Natural killer cell treated with Interleukin-12 subunit alpha and Interleukin-12 subunit beta and Interleukin-15 and Interleukin-18, amount 100 ng/mL, for 72 hours (primary cell): ENCODE data around the gene DPF3. TPM values are rescaled to one million over a fixed set of nuclear protein-coding genes. Genes with fewer than 3 reads are reported as not detected.
A peak's percentile ranks its signal among the peaks of the same experiment; 100 is the strongest.

Experiments used
- ATAC-seq, 2 donors: fragments of 150-1000 bp; cut with Tn5 transposase in 1 of 2; sonication (Bioruptor Pico), chemical (Tn5 transposase) in 1 of 2; 2 replicates each; pipeline ENCODE4 v1.10.0; 2021
- DNase-seq: peaks from one replicate; pipeline ENCODE4 v3.0.0; 2022; ENCODE audit warnings: low spot score
- H3K27ac Mint-ChIP-seq, 2 donors: 1 replicate in 1 of 2; 2 replicates in 1 of 2; pipeline ENCODE4 v1.8.0; 2022; ENCODE audit warnings: mixed read lengths in 2 of 2, mild to moderate bottlenecking in 1 of 2, moderate library complexity in 1 of 2
- H3K27me3 Mint-ChIP-seq, 2 donors: 1 replicate in 1 of 2; 2 replicates in 1 of 2; pipeline ENCODE4 v1.8.0; 2022; ENCODE audit warnings: mixed read lengths in 2 of 2
- H3K36me3 Mint-ChIP-seq: one replicate; pipeline ENCODE4 v1.8.0; 2022; ENCODE audit warnings: mixed read lengths
- H3K4me1 Mint-ChIP-seq, 2 donors: 1 replicate in 1 of 2; 2 replicates in 1 of 2; pipeline ENCODE4 v1.8.0; 2022; ENCODE audit warnings: low read depth in 2 of 2, mixed read lengths in 2 of 2, mild to moderate bottlenecking in 1 of 2
- H3K4me3 Mint-ChIP-seq: one replicate; pipeline ENCODE4 v1.8.0; 2022; ENCODE audit warnings: mixed read lengths
- H3K9me3 Mint-ChIP-seq: 2 replicates; pipeline ENCODE4 v1.8.0; 2022; ENCODE audit warnings: mixed read lengths
- total RNA-seq, 2 donors: library from RNA; stranded (reverse); gene quantifications; one replicate each; pipeline ENCODE4 v1.2.3, GENCODE V29; 2022

DPF3 gene
- 10 to 100 TPM; 11.8 to 13.2 TPM for total RNA-seq

DNA sequence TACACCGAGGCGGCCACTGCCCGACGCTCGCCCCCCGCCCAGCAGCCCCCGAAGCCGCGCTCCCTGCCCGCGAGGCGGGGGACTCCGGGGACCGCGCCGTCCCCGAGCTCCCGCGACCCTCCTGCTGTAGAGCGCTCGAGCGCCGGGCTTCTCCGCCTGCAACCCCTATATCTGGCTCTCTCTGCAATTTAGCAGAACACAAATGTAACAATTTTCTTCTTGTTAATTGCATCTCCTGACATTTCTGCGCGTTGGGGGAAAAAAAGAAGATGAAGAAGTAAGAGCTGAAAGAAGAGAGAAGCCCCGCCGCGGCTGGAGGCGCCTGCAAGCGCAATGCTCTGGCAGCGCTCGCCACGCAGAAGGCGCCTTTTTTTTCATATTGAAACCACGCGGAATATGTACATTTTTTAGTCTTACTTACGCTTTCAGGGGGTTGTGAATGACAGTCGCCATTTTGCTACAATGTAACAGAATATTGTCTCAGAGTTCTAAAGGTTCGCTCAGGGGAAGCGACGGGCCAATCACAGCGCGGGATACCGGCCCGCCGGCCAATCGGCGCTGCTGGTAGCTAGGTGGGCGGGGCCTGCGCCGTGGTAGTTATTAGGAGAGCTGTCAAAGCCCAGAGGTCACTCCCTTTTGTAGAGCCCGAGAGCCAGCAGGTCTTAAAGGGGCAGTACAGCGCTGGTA is at the start of gene DPF3:
DPF3 (minus strand) TSS at position 466 of the 687 bp plus-strand sequence; CDS start at position 453, 13 bp downstream.
- Mint-ChIP-seq H3K27ac (peak within 1 kb of the TSS; percentile 48 to 94), H3K27me3 (peaks cover 21 to 22% of the 10 kb centered on the region in 2 donors), H3K36me3 (no peaks in the 10 kb centered on the region), H3K9me3 (no peaks in the 10 kb centered on the region), H3K4me3 (peak within 1 kb of the TSS; percentile 97), H3K4me1 (peaks cover 24 to 28% of the 10 kb centered on the region in 2 donors)
- DNase-seq (peak; percentile 98), ATAC-seq (peak; percentile 99)

DNA sequence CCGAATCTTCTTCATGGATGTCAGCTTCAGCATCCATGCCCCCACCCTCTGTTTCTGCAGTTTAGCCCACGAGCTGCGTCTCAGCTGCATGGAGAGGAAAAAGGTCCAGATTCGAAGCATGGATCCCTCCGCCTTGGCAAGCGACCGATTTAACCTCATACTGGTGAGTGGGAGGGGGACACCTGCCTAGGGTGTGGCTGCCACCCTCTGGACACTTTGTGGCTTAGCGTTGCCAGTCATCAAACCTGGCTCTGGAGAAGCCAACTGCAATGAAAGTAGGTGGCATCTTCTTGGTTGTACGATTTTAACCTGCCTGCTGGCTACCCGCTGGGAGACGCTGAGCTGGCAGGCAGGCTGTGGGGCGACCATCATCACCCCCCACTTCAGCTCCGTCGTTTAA is 49.0 kb upstream of the DPF3 start:
- Mint-ChIP-seq H3K9me3 (no peaks in the 10 kb centered on the region), H3K27ac (no peak overlapping the region), H3K4me3 (no peak overlapping the region), H3K36me3 (no peaks in the 10 kb centered on the region), H3K27me3 (no peaks in the 10 kb centered on the region), H3K4me1 (peaks cover 7% of the 10 kb centered on the region in 2 donors)
- peak; percentile 5 for DNase-seq
- ATAC-seq: no peak

DNA sequence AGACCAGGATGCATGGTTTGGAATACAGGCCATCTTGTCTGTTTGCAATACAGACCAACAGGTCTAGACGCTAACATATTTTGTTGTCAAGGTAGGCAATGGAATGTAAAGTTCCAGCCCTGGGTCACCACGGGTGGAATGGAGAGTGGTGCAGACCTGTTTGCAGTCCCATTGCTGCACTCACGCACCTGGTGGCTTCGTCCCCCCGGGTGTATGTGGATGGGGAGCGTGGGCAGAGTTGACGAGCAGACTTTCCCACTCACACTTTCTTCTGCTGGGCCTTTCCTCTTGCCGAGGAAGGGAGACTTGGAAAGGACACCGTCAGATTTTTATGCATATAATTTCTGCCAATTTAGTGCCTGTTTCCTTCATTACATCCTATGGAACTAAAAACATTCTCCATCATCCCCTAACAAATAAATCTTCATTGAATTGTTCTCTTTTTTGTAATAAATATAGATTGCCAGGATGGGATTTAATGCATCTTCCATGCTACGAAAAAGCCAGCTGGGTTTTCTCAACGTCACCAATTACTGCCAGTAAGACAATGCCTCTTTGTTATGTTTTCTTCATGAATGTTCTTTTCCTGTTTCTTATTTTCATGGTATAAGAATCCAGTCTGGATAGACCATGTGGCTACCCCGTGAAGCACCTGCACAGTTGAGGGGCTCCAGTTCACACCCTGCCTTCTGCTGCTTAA is 47.5 kb upstream of the DPF3 start:
- peaks cover 6% of the 10 kb centered on the region for H3K36me3 Mint-ChIP-seq
- no peak overlapping the region for H3K4me3 Mint-ChIP-seq
- ATAC-seq (no peak), DNase-seq (peak; percentile 3)
- H3K27ac Mint-ChIP-seq: no peak overlapping the region
- H3K9me3 Mint-ChIP-seq: no peaks in the 10 kb centered on the region
- no peaks in the 10 kb centered on the region for H3K27me3 Mint-ChIP-seq
- H3K4me1 Mint-ChIP-seq: peaks cover 9 to 11% of the 10 kb centered on the region in 2 donors

GRCh38 chr14:72939630-72940029 is 45.7 kb upstream of the DPF3 start:
- no peaks in the 10 kb centered on the region for H3K27me3 Mint-ChIP-seq
- no peak overlapping the region for H3K27ac Mint-ChIP-seq
- DNase-seq: peak; percentile 25
- peaks cover 10 to 11% of the 10 kb centered on the region in 2 donors for H3K4me1 Mint-ChIP-seq
- H3K36me3 Mint-ChIP-seq: peaks cover 6% of the 10 kb centered on the region
- no peaks in the 10 kb centered on the region for H3K9me3 Mint-ChIP-seq
- no peak for ATAC-seq
- no peak overlapping the region for H3K4me3 Mint-ChIP-seq

DNA sequence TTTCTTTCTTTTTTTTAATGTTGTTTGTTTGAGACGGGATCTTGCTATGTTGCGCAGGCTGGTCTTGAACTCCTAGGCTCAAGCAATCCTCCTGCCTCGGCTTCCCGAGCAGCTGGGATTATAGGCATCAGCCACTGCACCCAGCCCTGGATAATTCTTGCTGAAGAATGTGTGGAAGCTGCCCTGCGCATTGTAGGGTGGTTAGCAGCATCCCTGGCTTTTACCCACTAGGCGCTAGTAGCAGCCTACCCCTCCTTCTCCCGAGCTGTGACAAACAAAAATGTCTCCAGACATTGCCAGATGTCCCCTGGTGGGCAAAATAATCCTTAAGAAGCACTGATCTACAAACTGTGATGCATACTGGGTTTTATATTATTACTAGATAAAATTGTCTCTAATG is 39.0 kb upstream of the DPF3 start:
- no peak for DNase-seq
- no peaks in the 10 kb centered on the region for H3K9me3 Mint-ChIP-seq

DNA sequence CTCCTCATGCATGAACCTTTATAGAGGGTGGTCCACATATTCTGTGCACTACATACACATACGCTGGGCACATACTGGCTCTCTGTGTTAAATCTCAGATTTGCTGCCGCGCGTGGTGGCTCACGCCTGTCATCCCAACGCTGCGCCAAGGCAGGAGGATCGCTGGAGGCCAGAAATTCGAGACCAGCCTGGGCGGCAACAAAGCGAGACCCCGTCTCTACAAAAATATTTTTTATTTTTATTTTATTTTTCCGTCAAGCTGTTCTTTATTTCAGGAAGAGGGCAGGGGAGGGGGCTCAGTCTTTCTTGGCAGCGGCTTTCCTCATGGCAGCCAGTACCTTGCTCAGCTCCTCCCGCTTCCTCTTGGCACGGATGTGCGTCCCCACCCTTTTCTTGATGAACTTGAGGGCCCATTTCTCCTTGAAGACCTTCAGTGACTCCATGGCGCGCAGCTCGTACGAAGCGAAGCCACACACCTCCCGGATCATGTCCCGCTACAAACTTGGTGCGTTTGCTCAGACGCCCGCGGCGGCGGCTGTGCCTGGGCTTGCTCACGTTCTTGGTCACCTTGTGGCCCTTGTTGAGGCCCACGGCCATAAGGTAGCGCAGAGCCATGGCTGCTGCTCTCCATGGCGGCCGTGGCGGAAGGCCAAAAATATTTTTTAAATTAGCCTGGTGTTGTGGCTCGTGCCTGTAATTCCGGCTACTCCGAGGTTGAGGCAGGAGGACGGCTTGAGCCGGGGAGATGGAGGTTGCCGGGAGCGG is 35.6 kb upstream of the DPF3 start:
- peaks cover 4 to 21% of the 10 kb centered on the region in 2 donors for H3K4me1 Mint-ChIP-seq
- no peak for ATAC-seq
- no peaks in the 10 kb centered on the region for H3K27me3 Mint-ChIP-seq
- no peaks in the 10 kb centered on the region for H3K36me3 Mint-ChIP-seq
- H3K27ac Mint-ChIP-seq: no peak overlapping the region
- DNase-seq: no peak
- H3K9me3 Mint-ChIP-seq: no peaks in the 10 kb centered on the region
- no peak overlapping the region for H3K4me3 Mint-ChIP-seq

More for the DNA sequence above, 39.0 kb upstream of the DPF3 start:
- Mint-ChIP-seq H3K4me1 (peaks cover 14 to 16% of the 10 kb centered on the region in 2 donors), H3K4me3 (no peak overlapping the region), H3K36me3 (peaks cover 6% of the 10 kb centered on the region), H3K27ac (no peak overlapping the region), H3K27me3 (no peaks in the 10 kb centered on the region)
- ATAC-seq: no peak

GRCh38 chr14:72928872-72929271 is 35.0 kb upstream of the DPF3 start:
- Mint-ChIP-seq H3K36me3 (no peaks in the 10 kb centered on the region), H3K27me3 (no peaks in the 10 kb centered on the region), H3K9me3 (no peaks in the 10 kb centered on the region), H3K27ac (no peak overlapping the region), H3K4me3 (no peak overlapping the region), H3K4me1 (peaks cover 4 to 21% of the 10 kb centered on the region in 2 donors)
- DNase-seq: no peak
- ATAC-seq: no peak

DNA sequence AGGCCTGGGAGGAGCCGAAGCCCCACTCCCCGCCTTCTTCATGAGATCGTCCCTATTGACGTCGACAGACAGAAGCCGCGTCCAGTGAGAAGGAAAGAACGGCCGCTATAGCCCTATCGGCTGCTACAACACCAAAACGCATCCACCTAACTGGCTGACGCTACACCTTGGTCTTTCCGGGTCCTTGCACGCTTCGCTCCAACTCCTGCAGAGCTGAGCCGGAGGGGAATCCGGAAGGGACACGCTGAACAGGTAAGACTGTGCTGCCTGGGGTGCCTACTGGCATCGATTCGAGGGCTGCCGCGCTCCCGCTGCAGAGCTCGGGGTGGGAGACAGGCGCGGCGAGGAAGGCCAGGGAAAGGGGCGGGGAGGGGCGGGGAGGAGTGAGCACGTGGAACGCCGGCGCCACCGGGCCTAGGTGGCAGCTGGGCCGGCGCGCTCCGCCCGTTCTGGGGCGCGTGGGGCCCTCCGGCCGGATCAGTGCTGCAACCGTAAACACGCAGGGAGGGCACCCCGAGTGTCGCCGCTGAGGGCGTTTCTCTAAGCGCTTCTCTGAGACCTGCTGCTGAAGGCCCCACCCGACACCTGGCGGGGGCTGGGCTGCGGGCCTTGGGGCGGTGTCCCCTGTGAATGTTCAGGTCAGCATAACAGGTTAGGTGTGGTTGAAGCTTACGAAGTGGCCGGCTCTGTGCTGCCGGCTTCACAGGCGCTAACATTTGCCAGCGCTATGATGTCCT is 32.6 kb upstream of the DPF3 start, which contains the start of gene DCAF4:
DCAF4 (plus strand) TSS at position 173 of the 737 bp plus-strand sequence. CDS start 11,515 bp downstream, outside the sequence.
- Mint-ChIP-seq H3K27ac (peak within 1 kb of the TSS; percentile 58 to 83), H3K9me3 (no peaks in the 10 kb centered on the region), H3K27me3 (peaks cover 0 to 7% of the 10 kb centered on the region in 2 donors), H3K36me3 (no peaks in the 10 kb centered on the region), H3K4me3 (peak within 1 kb of the TSS; percentile 91), H3K4me1 (peaks cover 0 to 16% of the 10 kb centered on the region in 2 donors)
- ATAC-seq (peak; percentile 99), DNase-seq (peak; percentile 97)

DNA sequence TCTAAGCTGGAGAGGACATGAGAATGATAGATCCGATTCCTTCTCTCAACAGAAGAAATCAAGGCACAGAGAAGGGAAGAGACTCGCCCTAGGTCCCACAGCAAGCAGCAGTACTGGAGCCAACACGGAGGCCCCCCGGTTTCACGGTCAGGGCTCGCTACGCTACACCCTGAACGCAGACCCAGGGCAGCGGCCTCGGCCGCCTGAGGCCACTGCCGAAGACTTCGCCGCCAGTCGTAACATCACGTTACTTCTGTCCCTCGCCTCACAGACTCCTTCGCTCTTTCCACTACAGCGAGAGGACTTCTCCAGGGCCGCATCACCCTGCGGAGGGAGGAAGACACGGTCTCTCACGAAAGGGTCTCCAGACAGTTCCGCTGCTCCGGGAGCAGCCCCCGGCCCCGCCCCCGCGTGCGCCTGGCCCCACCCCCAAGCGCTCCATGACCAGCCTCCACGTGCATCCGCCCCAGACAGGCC is 32.0 kb upstream of the DPF3 start:
- Mint-ChIP-seq H3K27me3 (peaks cover 4 to 13% of the 10 kb centered on the region in 2 donors), H3K4me3 (peak overlapping the region; percentile 91), H3K27ac (peak overlapping the region; percentile 58 to 83), H3K36me3 (no peaks in the 10 kb centered on the region), H3K4me1 (peaks cover 0 to 16% of the 10 kb centered on the region in 2 donors), H3K9me3 (no peaks in the 10 kb centered on the region)
- ATAC-seq: no peak
- no peak for DNase-seq

GRCh38 chr14:72925171-72925759 is 31.4 kb upstream of the DPF3 start:
- no peak for ATAC-seq
- H3K27me3 Mint-ChIP-seq: peaks cover 5 to 15% of the 10 kb centered on the region in 2 donors
- peak overlapping the region; percentile 23 for H3K4me3 Mint-ChIP-seq
- peak overlapping the region in 1 of 2 donors; percentile 83 for H3K27ac Mint-ChIP-seq
- H3K9me3 Mint-ChIP-seq: no peaks in the 10 kb centered on the region
- no peak for DNase-seq
- H3K36me3 Mint-ChIP-seq: no peaks in the 10 kb centered on the region
- peaks cover 0 to 16% of the 10 kb centered on the region in 2 donors for H3K4me1 Mint-ChIP-seq

GRCh38 chr14:72924337-72924736 is 30.4 kb upstream of the DPF3 start:
- ATAC-seq: no peak
- H3K36me3 Mint-ChIP-seq: no peaks in the 10 kb centered on the region
- no peak for DNase-seq
- peaks cover 11 to 24% of the 10 kb centered on the region in 2 donors for H3K27me3 Mint-ChIP-seq
- H3K9me3 Mint-ChIP-seq: no peaks in the 10 kb centered on the region
- no peak overlapping the region for H3K4me3 Mint-ChIP-seq
- peaks cover 0 to 16% of the 10 kb centered on the region in 2 donors for H3K4me1 Mint-ChIP-seq
- no peak overlapping the region for H3K27ac Mint-ChIP-seq

DNA sequence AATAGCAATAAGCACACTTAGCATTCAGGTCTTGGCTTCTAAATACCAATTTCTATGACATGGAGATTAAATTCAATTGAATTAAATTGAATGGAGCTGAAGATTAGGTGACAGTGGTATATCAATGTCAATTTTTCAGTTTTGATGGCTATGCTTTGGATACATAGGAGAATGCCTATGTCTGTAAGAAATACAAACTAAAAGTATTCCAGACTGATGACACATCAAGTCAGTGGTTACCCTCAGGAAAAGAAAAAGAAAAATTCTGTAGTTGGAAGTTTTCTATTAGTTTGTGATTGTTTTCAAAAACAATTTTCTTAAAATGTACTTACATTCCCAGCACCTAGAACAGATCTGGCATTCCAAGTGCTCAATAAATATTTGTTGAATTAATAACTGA is 27.5 kb upstream of the DPF3 start:
- Mint-ChIP-seq H3K27ac (no peak overlapping the region), H3K4me3 (no peak overlapping the region), H3K9me3 (no peaks in the 10 kb centered on the region), H3K4me1 (peaks cover 0 to 13% of the 10 kb centered on the region in 2 donors), H3K36me3 (no peaks in the 10 kb centered on the region), H3K27me3 (peaks cover 27 to 29% of the 10 kb centered on the region in 2 donors)
- DNase-seq (no peak), ATAC-seq (no peak)

GRCh38 chr14:72920008-72920407 is 26.1 kb upstream of the DPF3 start:
- Mint-ChIP-seq H3K27me3 (peaks cover 27 to 29% of the 10 kb centered on the region in 2 donors), H3K4me3 (no peak overlapping the region), H3K9me3 (no peaks in the 10 kb centered on the region), H3K27ac (no peak overlapping the region), H3K4me1 (no peaks in the 10 kb centered on the region), H3K36me3 (no peaks in the 10 kb centered on the region)
- DNase-seq: no peak
- no peak for ATAC-seq
